ENCODE data around the gene KCNMB4.

DNA sequence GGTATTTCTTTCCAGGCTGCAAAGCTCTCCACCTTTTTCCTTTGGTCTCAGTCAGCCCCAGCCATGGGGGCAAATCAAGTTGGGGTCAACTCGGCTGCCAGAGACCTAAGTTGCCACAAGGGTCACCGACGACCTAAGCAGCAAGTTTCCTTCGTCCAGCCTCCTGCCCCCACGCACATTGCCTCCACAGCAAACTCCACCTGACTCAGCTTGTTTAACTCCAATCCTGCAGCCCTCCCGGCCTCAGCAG is 767 bp upstream of the KCNMB4 start:
- TF ChIP-seq, protein P1, sequence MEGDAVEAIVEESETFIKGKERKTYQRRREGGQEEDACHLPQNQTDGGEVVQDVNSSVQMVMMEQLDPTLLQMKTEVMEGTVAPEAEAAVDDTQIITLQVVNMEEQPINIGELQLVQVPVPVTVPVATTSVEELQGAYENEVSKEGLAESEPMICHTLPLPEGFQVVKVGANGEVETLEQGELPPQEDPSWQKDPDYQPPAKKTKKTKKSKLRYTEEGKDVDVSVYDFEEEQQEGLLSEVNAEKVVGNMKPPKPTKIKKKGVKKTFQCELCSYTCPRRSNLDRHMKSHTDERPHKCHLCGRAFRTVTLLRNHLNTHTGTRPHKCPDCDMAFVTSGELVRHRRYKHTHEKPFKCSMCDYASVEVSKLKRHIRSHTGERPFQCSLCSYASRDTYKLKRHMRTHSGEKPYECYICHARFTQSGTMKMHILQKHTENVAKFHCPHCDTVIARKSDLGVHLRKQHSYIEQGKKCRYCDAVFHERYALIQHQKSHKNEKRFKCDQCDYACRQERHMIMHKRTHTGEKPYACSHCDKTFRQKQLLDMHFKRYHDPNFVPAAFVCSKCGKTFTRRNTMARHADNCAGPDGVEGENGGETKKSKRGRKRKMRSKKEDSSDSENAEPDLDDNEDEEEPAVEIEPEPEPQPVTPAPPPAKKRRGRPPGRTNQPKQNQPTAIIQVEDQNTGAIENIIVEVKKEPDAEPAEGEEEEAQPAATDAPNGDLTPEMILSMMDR (IDR thresholded peaks at IDR 0.05) = no peak
- TF ChIP-seq POLR2A (IDR thresholded peaks at IDR 0.05) = no peak
